ENCODE measurements around the gene TGM2. TPM values are rescaled to one million over a fixed set of nuclear protein-coding genes. Genes with fewer than 3 reads are reported as not detected.

Gene TGM2
- total and polyA plus RNA-seq, 9 of the 15 experiments (the other 6 are each of a cell fraction or from before 2014, with no cell fraction given): 5.5 to 78.5 (median 37.6) TPM

DNA sequence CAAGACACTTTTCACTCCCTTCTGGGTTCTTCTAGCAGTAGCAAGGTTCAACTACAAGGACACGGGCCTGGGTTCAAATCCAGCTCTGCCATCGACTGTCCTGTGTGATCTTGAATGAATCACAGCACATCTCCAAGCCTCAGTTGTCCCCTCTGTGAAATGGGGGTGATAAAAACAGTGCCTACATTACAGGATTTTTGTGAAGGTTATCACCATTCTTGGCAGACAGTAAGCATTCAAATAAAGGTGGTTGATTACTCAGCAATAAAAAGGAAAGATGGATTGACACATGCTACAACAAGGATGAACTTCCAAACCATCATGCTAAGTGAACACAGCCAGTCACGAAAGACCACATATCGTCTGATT lies 6.6 kb upstream of the TGM2 start (continued):
- TF ChIP-seq FOXP4 (CRISPR knock-in tag; IDR thresholded peaks at IDR 0.05; ENCODE audit: borderline replicate concordance) (no peak), EP400 (IDR thresholded peaks at IDR 0.05) (no peak), ZNF316 (IDR thresholded peaks at IDR 0.05) (peak; percentile 85), SETDB1 (IDR thresholded peaks at IDR 0.05; ENCODE audit: low read length) (no peak), ZNF740 (CRISPR knock-in tag; IDR thresholded peaks at IDR 0.05) (no peak), ZNF740 (tag; IDR thresholded peaks at IDR 0.05) (no peak), RERE (CRISPR knock-in tag; IDR thresholded peaks at IDR 0.05; ENCODE audit: borderline replicate concordance) (no peak), KLF10 (CRISPR knock-in tag; IDR thresholded peaks at IDR 0.05) (no peak), TAF15 (IDR thresholded peaks at IDR 0.05; ENCODE audit: low read depth, low read length) (no peak), ZKSCAN8 (CRISPR knock-in tag; IDR thresholded peaks at IDR 0.05) (peak; percentile 21; the same call in 1 of the 2 replicates), FOXK1 (CRISPR knock-in tag; IDR thresholded peaks at IDR 0.05; ENCODE audit: borderline replicate concordance) (no peak), ZNF75A (CRISPR knock-in tag; IDR thresholded peaks at IDR 0.05) (no peak)
